HepG2 (cell line): ENCODE measurements around the gene SH2D3A. TPM values are rescaled to one million over a fixed set of nuclear protein-coding genes. Genes with fewer than 3 reads are reported as not detected.
A peak's percentile ranks its signal among the peaks of the same experiment; 100 is the strongest.

ENCODE experiments used
- E2F5 ChIP-seq: sonication (generic); formaldehyde crosslinking; conservative IDR thresholded peaks from 2 replicates; pipeline ENCODE4 v1.4.0; 2020; ENCODE audit warnings: missing genetic modification reagents
- EP300 ChIP-seq, 3 experiments: sonication (generic) in 1 of 3; formaldehyde crosslinking in 1 of 3; IDR thresholded peaks; 2 replicates each; pipeline versions ENCODE4 v1.5.1 to v1.6.1; 2011 to 2020; ENCODE audit warnings: low read depth in 2 of 3, low read length in 2 of 3, borderline replicate concordance in 1 of 3, improper control_type of control experiment in 1 of 3, mild to moderate bottlenecking in 1 of 3, missing genetic modification reagents in 1 of 3, moderate library complexity in 1 of 3
- HCFC1 ChIP-seq: fragments of 150-350 bp; IDR thresholded peaks from 2 replicates; pipeline ENCODE4 v1.6.1; 2014; ENCODE audit warnings: low read depth, low read length
- KLF9 ChIP-seq: IDR thresholded peaks from 2 replicates; pipeline ENCODE4 v1.6.1; 2016; ENCODE audit warnings: low read depth
- MAX ChIP-seq: IDR thresholded peaks from 2 replicates; pipeline ENCODE4 v1.6.1; 2012; ENCODE audit warnings: inconsistent platforms
- NFKB2 ChIP-seq: sonication (generic); formaldehyde crosslinking; IDR thresholded peaks from 2 replicates; pipeline ENCODE4 v1.4.0; 2020; ENCODE audit warnings: missing genetic modification reagents, borderline replicate concordance
- REL ChIP-seq: sonication (generic); formaldehyde crosslinking; conservative IDR thresholded peaks from 2 replicates; pipeline ENCODE4 v1.8.0; 2022; ENCODE audit warnings: mild to moderate bottlenecking, missing genetic modification reagents, moderate library complexity
- RFXAP ChIP-seq: sonication (generic); formaldehyde crosslinking; IDR thresholded peaks from 2 replicates; pipeline ENCODE4 v1.4.0; 2020; ENCODE audit warnings: missing genetic modification reagents, borderline replicate concordance
- RXRB ChIP-seq: IDR thresholded peaks from 2 replicates; pipeline ENCODE4 v1.6.1; 2016; ENCODE audit warnings: borderline replicate concordance, missing genetic modification reagents, missing compliant biosample characterization
- ZC3H13 ChIP-seq: sonication (generic); formaldehyde crosslinking; IDR thresholded peaks from 2 replicates; pipeline ENCODE4 v1.8.1; 2023; ENCODE audit warnings: mild to moderate bottlenecking, missing genetic modification reagents, moderate library complexity
- ZNF432 ChIP-seq: sonication (generic); formaldehyde crosslinking; IDR thresholded peaks from 2 replicates; pipeline ENCODE4 v1.5.0; 2020; ENCODE audit warnings: missing genetic modification reagents, mild to moderate bottlenecking, borderline replicate concordance
- ZNF547 ChIP-seq: sonication (generic); formaldehyde crosslinking; IDR thresholded peaks from 2 replicates; pipeline ENCODE4 v1.5.1; 2020; ENCODE audit warnings: mild to moderate bottlenecking, missing genetic modification reagents
- ZNF7 ChIP-seq: IDR thresholded peaks from 2 replicates; pipeline ENCODE4 v1.6.1; 2016; ENCODE audit warnings: missing biosample characterization, missing genetic modification reagents
- ZNF761 ChIP-seq: sonication (generic); formaldehyde crosslinking; conservative IDR thresholded peaks from 2 replicates; pipeline ENCODE4 v1.4.0; 2020; ENCODE audit warnings: mild to moderate bottlenecking, missing genetic modification reagents
- polyA plus RNA-seq, 8 experiments: library from polyadenylated mRNA; depleted of rRNA in 3 of 8; stranded (reverse) in 7 of 8; unstranded in 1 of 8; fragments of >200 nt; fragmentation: Illumina TruSeq in 4 of 8; extraction: Trizol in 4 of 8; gene quantifications; 2 replicates each; pipeline versions ENCODE4 v1.2.1 to v1.2.3, GENCODE V29; 2011 to 2016; ENCODE audit warnings: low read depth in 4 of 8, missing spikeins in 1 of 8, mixed read lengths in 1 of 8; ENCODE audit not compliant: insufficient read depth in 1 of 8
- total RNA-seq, 5 experiments: library from RNA; depleted of rRNA; stranded (reverse); fragments of >200 nt; fragmentation: Illumina TruSeq; extraction: Trizol; gene quantifications; 2 replicates each; pipeline ENCODE4 v1.2.3, GENCODE V29; 2016; ENCODE audit warnings: low read depth in 1 of 5
- TF ChIP-seq, protein P1 (sequence below): sonication (generic); formaldehyde crosslinking; IDR thresholded peaks from 2 replicates; pipeline ENCODE4 v1.4.0; 2020; ENCODE audit warnings: missing genetic modification reagents, borderline replicate concordance
- TF ChIP-seq, protein P2 (sequence below): IDR thresholded peaks from 2 replicates; pipeline ENCODE4 v1.6.1; 2016; ENCODE audit warnings: missing biosample characterization, missing genetic modification reagents, low read depth
- TF ChIP-seq, protein P3 (sequence below): sonication (generic); formaldehyde crosslinking; IDR thresholded peaks from 2 replicates; pipeline ENCODE4 v1.4.0; 2020; ENCODE audit warnings: missing genetic modification reagents, borderline replicate concordance
- TF ChIP-seq, protein P4 (sequence below): sonication (generic); formaldehyde crosslinking; IDR thresholded peaks from 2 replicates; pipeline ENCODE4 v1.8.0; 2022; ENCODE audit warnings: mild to moderate bottlenecking, missing genetic modification reagents, borderline replicate concordance

SH2D3A gene
- total and polyA plus RNA-seq, 2 of the 13 experiments (the other 11 are each of a cell fraction or from before 2014, with no cell fraction given) = 1.0 to 2.2 TPM

- 0 out of 2 replicates have a peak, but pooled peaks have one; percentile 30 for TF ChIP-seq HCFC1
- TF ChIP-seq, protein P1, sequence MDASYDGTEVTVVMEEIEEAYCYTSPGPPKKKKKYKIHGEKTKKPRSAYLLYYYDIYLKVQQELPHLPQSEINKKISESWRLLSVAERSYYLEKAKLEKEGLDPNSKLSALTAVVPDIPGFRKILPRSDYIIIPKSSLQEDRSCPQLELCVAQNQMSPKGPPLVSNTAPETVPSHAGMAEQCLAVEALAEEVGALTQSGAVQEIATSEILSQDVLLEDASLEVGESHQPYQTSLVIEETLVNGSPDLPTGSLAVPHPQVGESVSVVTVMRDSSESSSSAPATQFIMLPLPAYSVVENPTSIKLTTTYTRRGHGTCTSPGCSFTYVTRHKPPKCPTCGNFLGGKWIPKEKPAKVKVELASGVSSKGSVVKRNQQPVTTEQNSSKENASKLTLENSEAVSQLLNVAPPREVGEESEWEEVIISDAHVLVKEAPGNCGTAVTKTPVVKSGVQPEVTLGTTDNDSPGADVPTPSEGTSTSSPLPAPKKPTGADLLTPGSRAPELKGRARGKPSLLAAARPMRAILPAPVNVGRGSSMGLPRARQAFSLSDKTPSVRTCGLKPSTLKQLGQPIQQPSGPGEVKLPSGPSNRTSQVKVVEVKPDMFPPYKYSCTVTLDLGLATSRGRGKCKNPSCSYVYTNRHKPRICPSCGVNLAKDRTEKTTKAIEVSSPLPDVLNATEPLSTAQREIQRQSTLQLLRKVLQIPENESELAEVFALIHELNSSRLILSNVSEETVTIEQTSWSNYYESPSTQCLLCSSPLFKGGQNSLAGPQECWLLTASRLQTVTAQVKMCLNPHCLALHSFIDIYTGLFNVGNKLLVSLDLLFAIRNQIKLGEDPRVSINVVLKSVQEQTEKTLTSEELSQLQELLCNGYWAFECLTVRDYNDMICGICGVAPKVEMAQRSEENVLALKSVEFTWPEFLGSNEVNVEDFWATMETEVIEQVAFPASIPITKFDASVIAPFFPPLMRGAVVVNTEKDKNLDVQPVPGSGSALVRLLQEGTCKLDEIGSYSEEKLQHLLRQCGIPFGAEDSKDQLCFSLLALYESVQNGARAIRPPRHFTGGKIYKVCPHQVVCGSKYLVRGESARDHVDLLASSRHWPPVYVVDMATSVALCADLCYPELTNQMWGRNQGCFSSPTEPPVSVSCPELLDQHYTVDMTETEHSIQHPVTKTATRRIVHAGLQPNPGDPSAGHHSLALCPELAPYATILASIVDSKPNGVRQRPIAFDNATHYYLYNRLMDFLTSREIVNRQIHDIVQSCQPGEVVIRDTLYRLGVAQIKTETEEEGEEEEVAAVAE = peak; percentile 79; the same call in 1 of the 2 replicates
- peak; percentile 68; the same call in 1 of the 2 replicates for TF ChIP-seq MAX
- no peak for TF ChIP-seq EP300 (IDR thresholded peaks at IDR 0.05; ENCODE audit: low read depth in 2 of 2, low read length in 2 of 2)
- TF ChIP-seq EP300 (CRISPR knock-in tag; IDR thresholded peaks at IDR 0.05; ENCODE audit: borderline replicate concordance) = no peak
- TF ChIP-seq, protein P2, sequence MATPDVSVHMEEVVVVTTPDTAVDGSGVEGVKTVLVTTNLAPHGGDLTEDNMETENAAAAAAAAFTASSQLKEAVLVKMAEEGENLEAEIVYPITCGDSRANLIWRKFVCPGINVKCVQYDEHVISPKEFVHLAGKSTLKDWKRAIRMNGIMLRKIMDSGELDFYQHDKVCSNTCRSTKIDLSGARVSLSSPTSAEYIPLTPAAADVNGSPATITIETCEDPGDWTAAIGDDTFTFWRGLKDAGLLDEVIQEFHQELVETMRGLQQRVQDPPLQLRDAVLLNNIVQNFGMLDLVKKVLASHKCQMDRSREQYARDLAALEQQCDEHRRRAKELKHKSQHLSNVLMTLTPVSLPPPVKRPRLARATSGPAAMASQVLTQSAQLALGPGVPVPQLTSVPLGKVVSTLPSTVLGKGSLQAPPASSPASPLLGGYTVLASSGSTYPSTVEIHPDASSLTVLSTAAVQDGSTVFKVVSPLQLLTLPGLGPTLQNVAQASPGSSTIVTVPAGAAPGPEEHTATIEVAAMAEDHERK (CRISPR knock-in tag) = no peak
- TF ChIP-seq, protein P3, sequence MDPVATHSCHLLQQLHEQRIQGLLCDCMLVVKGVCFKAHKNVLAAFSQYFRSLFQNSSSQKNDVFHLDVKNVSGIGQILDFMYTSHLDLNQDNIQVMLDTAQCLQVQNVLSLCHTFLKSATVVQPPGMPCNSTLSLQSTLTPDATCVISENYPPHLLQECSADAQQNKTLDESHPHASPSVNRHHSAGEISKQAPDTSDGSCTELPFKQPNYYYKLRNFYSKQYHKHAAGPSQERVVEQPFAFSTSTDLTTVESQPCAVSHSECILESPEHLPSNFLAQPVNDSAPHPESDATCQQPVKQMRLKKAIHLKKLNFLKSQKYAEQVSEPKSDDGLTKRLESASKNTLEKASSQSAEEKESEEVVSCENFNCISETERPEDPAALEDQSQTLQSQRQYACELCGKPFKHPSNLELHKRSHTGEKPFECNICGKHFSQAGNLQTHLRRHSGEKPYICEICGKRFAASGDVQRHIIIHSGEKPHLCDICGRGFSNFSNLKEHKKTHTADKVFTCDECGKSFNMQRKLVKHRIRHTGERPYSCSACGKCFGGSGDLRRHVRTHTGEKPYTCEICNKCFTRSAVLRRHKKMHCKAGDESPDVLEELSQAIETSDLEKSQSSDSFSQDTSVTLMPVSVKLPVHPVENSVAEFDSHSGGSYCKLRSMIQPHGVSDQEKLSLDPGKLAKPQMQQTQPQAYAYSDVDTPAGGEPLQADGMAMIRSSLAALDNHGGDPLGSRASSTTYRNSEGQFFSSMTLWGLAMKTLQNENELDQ = no peak
- TF ChIP-seq REL = no peak
- TF ChIP-seq ZNF761 = no peak; the same call in none of the 2 replicates
- no peak for TF ChIP-seq E2F5 (CRISPR knock-in tag)
- TF ChIP-seq ZNF432 (CRISPR knock-in tag) = no peak
- no peak for TF ChIP-seq KLF9 (CRISPR knock-in tag)
- TF ChIP-seq NFKB2 (CRISPR knock-in tag) = no peak; the same call in 1 of the 2 replicates
- peak; percentile 19; the same call in 1 of the 2 replicates for TF ChIP-seq ZC3H13 (CRISPR knock-in tag)
- TF ChIP-seq ZNF7 = no peak
- TF ChIP-seq ZNF547 (CRISPR knock-in tag) = no peak
- TF ChIP-seq RXRB (CRISPR knock-in tag) = no peak
- peak; percentile 78; the same call in 1 of the 2 replicates for TF ChIP-seq RFXAP (CRISPR knock-in tag)
- TF ChIP-seq, protein P4, sequence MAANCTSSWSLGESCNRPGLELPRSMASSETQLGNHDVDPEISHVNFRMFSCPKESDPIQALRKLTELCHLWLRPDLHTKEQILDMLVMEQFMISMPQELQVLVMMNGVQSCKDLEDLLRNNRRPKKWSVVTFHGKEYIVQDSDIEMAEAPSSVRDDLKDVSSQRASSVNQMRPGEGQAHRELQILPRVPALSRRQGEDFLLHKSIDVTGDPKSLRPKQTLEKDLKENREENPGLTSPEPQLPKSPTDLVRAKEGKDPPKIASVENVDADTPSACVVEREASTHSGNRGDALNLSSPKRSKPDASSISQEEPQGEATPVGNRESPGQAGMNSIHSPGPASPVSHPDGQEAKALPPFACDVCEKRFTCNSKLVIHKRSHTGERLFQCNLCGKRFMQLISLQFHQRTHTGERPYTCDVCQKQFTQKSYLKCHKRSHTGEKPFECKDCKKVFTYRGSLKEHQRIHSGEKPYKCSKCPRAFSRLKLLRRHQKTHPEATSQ (CRISPR knock-in tag) = no peak
These were observed 29.9 kb downstream of the SH2D3A start, which contains the start of gene GPR108 (continued) for GRCh38 chr19:6737284-6737872.
